ENCODE measurements around the gene RPS16.
A peak's percentile ranks its signal among the peaks of the same experiment; 100 is the strongest.

The RPS16 gene

GRCh38 chr19:39417463-39418181, 18.1 kb downstream of the RPS16 start:
- Histone ChIP-seq H3K4me3 (ENCODE audit: low read depth, low read length) (no peak overlapping the region), H3K9me3 (ENCODE audit: control insufficient read depth, insufficient read depth, low read depth, low read length) (no peaks in the 10 kb centered on the region), H3K36me3 (ENCODE audit: control insufficient read depth, insufficient read depth, low read length) (peaks cover 62% of the 10 kb centered on the region), H3K9ac (ENCODE audit: low read length) (no peak overlapping the region), H3K27me3 (ENCODE audit: control insufficient read depth, insufficient read depth, low read length) (no peaks in the 10 kb centered on the region), H3K27ac (ENCODE audit: low read depth, low read length) (no peak overlapping the region), H3K4me1 (ENCODE audit: control insufficient read depth, insufficient read depth, low read length) (peaks cover 15% of the 10 kb centered on the region; the same call in 1 of the 2 replicates)

GRCh38 chr19:39416152-39417120, 19.3 kb downstream of the RPS16 start:
- no peak overlapping the region for H3K4me3 ChIP-seq (ENCODE audit: low read depth, low read length)
- H3K27ac ChIP-seq (ENCODE audit: low read depth, low read length) = no peak overlapping the region
- no peak overlapping the region for H3K9ac ChIP-seq (ENCODE audit: low read length)
- no peaks in the 10 kb centered on the region for H3K27me3 ChIP-seq (ENCODE audit: control insufficient read depth, insufficient read depth, low read length)
- H3K9me3 ChIP-seq (ENCODE audit: control insufficient read depth, insufficient read depth, low read depth, low read length) = no peaks in the 10 kb centered on the region
- H3K36me3 ChIP-seq (ENCODE audit: control insufficient read depth, insufficient read depth, low read length) = peaks cover 52% of the 10 kb centered on the region
- H3K4me1 ChIP-seq (ENCODE audit: control insufficient read depth, insufficient read depth, low read length) = peaks cover 18% of the 10 kb centered on the region

- no peak overlapping the region for H3K9ac ChIP-seq (ENCODE audit: low read length)
- peaks cover 28% of the 10 kb centered on the region for H3K4me1 ChIP-seq (ENCODE audit: control insufficient read depth, insufficient read depth, low read length)
- no peaks in the 10 kb centered on the region for H3K9me3 ChIP-seq (ENCODE audit: control insufficient read depth, insufficient read depth, low read depth, low read length)
- no peaks in the 10 kb centered on the region for H3K27me3 ChIP-seq (ENCODE audit: control insufficient read depth, insufficient read depth, low read length)
- H3K36me3 ChIP-seq (ENCODE audit: control insufficient read depth, insufficient read depth, low read length) = peaks cover 41% of the 10 kb centered on the region
- peak overlapping the region; percentile 94; the same call in 1 of the 2 replicates for H3K4me3 ChIP-seq (ENCODE audit: low read depth, low read length)
- H3K27ac ChIP-seq (ENCODE audit: low read depth, low read length) = no peak overlapping the region
Observed at GRCh38 chr19:39415111-39416046, 20.4 kb downstream of the RPS16 start.

GRCh38 chr19:39413911-39414608, 21.7 kb downstream of the RPS16 start:
- Histone ChIP-seq H3K27me3 (ENCODE audit: control insufficient read depth, insufficient read depth, low read length) (no peaks in the 10 kb centered on the region), H3K4me3 (ENCODE audit: low read depth, low read length) (peak overlapping the region; percentile 94), H3K36me3 (ENCODE audit: control insufficient read depth, insufficient read depth, low read length) (peaks cover 32% of the 10 kb centered on the region), H3K27ac (ENCODE audit: low read depth, low read length) (peak overlapping the region; percentile 97; the same call in 1 of the 2 replicates), H3K4me1 (ENCODE audit: control insufficient read depth, insufficient read depth, low read length) (peaks cover 31% of the 10 kb centered on the region), H3K9me3 (ENCODE audit: control insufficient read depth, insufficient read depth, low read depth, low read length) (no peaks in the 10 kb centered on the region), H3K9ac (ENCODE audit: low read length) (peak overlapping the region; percentile 80)

- no peaks in the 10 kb centered on the region for H3K9me3 ChIP-seq (ENCODE audit: control insufficient read depth, insufficient read depth, low read depth, low read length)
- peak overlapping the region; percentile 98 for H3K9ac ChIP-seq (ENCODE audit: low read length)
- peak overlapping the region; percentile 97 for H3K27ac ChIP-seq (ENCODE audit: low read depth, low read length)
- peaks cover 37% of the 10 kb centered on the region for H3K4me1 ChIP-seq (ENCODE audit: control insufficient read depth, insufficient read depth, low read length)
- H3K4me3 ChIP-seq (ENCODE audit: low read depth, low read length) = peak overlapping the region; percentile 94
- no peaks in the 10 kb centered on the region for H3K27me3 ChIP-seq (ENCODE audit: control insufficient read depth, insufficient read depth, low read length)
- H3K36me3 ChIP-seq (ENCODE audit: control insufficient read depth, insufficient read depth, low read length) = peaks cover 25% of the 10 kb centered on the region
Observed at GRCh38 chr19:39413272-39413910, 22.4 kb downstream of the RPS16 start.

- H3K9ac ChIP-seq (ENCODE audit: low read length) = peak overlapping the region; percentile 98
- no peaks in the 10 kb centered on the region for H3K9me3 ChIP-seq (ENCODE audit: control insufficient read depth, insufficient read depth, low read depth, low read length)
- peak overlapping the region; percentile 94 for H3K4me3 ChIP-seq (ENCODE audit: low read depth, low read length)
- H3K27ac ChIP-seq (ENCODE audit: low read depth, low read length) = peak overlapping the region; percentile 97
- H3K27me3 ChIP-seq (ENCODE audit: control insufficient read depth, insufficient read depth, low read length) = no peaks in the 10 kb centered on the region
- H3K36me3 ChIP-seq (ENCODE audit: control insufficient read depth, insufficient read depth, low read length) = peaks cover 21% of the 10 kb centered on the region
- H3K4me1 ChIP-seq (ENCODE audit: control insufficient read depth, insufficient read depth, low read length) = peaks cover 41% of the 10 kb centered on the region
Observed at GRCh38 chr19:39412867-39413271, 22.9 kb downstream of the RPS16 start.

- peak within 1 kb of the TSS; percentile 97 for H3K27ac ChIP-seq (ENCODE audit: low read depth, low read length)
- peak within 1 kb of the TSS; percentile 94 for H3K4me3 ChIP-seq (ENCODE audit: low read depth, low read length)
- H3K9ac ChIP-seq (ENCODE audit: low read length) = peak within 1 kb of the TSS; percentile 98
- no peaks in the 10 kb centered on the region for H3K27me3 ChIP-seq (ENCODE audit: control insufficient read depth, insufficient read depth, low read length)
- H3K9me3 ChIP-seq (ENCODE audit: control insufficient read depth, insufficient read depth, low read depth, low read length) = no peaks in the 10 kb centered on the region
- H3K4me1 ChIP-seq (ENCODE audit: control insufficient read depth, insufficient read depth, low read length) = peaks cover 45% of the 10 kb centered on the region
- H3K36me3 ChIP-seq (ENCODE audit: control insufficient read depth, insufficient read depth, low read length) = peaks cover 15% of the 10 kb centered on the region
Observed at GRCh38 chr19:39412100-39412866, 23.5 kb downstream of the RPS16 start, which contains the start of gene PLEKHG2. Gene PLEKHG2, plus strand, starts transcription at chr19:39412669. Its CDS starts 1,418 bp downstream, at chr19:39414087.

GRCh38 chr19:39411832-39412099, 24.0 kb downstream of the RPS16 start:
- H3K27me3 ChIP-seq (ENCODE audit: control insufficient read depth, insufficient read depth, low read length) = no peaks in the 10 kb centered on the region
- H3K4me3 ChIP-seq (ENCODE audit: low read depth, low read length) = peak overlapping the region; percentile 94
- no peaks in the 10 kb centered on the region for H3K9me3 ChIP-seq (ENCODE audit: control insufficient read depth, insufficient read depth, low read depth, low read length)
- peak overlapping the region; percentile 30 for H3K9ac ChIP-seq (ENCODE audit: low read length)
- no peak overlapping the region; the same call in 1 of the 2 replicates for H3K27ac ChIP-seq (ENCODE audit: low read depth, low read length)
- peaks cover 11% of the 10 kb centered on the region for H3K36me3 ChIP-seq (ENCODE audit: control insufficient read depth, insufficient read depth, low read length)
- H3K4me1 ChIP-seq (ENCODE audit: control insufficient read depth, insufficient read depth, low read length) = peaks cover 45% of the 10 kb centered on the region

GRCh38 chr19:39411081-39411831, 24.5 kb downstream of the RPS16 start:
- no peaks in the 10 kb centered on the region for H3K9me3 ChIP-seq (ENCODE audit: control insufficient read depth, insufficient read depth, low read depth, low read length)
- H3K4me1 ChIP-seq (ENCODE audit: control insufficient read depth, insufficient read depth, low read length) = peaks cover 45% of the 10 kb centered on the region
- no peaks in the 10 kb centered on the region for H3K27me3 ChIP-seq (ENCODE audit: control insufficient read depth, insufficient read depth, low read length)
- H3K36me3 ChIP-seq (ENCODE audit: control insufficient read depth, insufficient read depth, low read length) = peaks cover 6% of the 10 kb centered on the region
- H3K4me3 ChIP-seq (ENCODE audit: low read depth, low read length) = peak overlapping the region; percentile 94
- H3K9ac ChIP-seq (ENCODE audit: low read length) = peak overlapping the region; percentile 91
- H3K27ac ChIP-seq (ENCODE audit: low read depth, low read length) = no peak overlapping the region
